H54 (cell line): ENCODE measurements around the gene HERPUD1.
"Not testable (repeated sequence)": the region's sequence is repeated elsewhere in the genome, so short reads cannot be mapped to it uniquely, and the experiment has no call there.

Source experiments
- DNase-seq: peaks from one replicate; pipeline ENCODE4 v3.0.0; 2011; ENCODE audit warnings: low spot score, mixed read lengths; ENCODE audit not compliant: insufficient read length
- FAIRE-seq: peaks from 3 replicates; lab custom pipeline; 2011; peaks lifted over from hg19 to GRCh38; lab: Jason Lieb, UNC
- POLR2A ChIP-seq: IDR thresholded peaks from 2 replicates; pipeline ENCODE4 v1.6.1; 2011; ENCODE audit warnings: low read depth, mild to moderate bottlenecking, low read length

HERPUD1 gene

DNA sequence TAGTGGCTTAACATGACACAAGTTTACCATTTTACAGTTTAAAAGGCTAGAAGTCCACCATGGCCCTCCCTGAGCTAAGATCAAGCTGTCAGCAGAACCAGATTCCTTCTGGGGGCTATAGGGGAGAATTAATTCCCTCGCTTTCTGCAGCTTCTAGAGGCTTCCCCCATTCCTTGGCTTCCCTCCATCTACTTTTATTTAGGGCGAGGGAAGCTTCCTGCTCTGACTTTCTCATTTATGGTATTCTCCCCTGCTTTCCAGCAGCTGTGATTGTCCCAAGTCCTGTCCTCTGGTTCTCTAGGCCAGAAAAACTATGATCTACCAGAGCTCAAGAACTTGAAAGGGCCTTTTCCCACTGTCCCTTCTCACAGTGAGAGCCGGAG is 34.1 kb downstream of the HERPUD1 start:
- no peak for DNase-seq
- no peak for FAIRE-seq
- TF ChIP-seq POLR2A = no peak

DNA sequence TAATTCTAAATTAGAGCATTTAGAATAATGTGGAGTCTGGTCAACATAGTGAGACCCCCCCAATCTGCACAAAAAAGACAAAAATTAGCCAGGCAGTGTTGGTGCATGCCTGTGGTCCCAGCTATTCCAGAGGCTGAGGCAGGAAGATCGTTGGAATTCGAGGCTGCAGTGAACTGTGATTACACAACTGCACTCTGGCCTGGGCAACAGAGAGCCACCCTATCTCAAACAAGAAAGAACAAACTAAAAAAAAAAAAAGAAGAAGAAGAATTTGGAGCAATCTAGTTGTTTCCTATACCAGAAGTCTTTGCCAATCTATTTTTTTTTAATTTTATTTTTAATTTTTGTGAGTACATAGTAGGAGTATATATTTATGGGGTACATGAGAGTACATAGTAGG is 35.8 kb downstream of the HERPUD1 start:
- no peak for DNase-seq
- no peak for TF ChIP-seq POLR2A
- FAIRE-seq = no peak

DNA sequence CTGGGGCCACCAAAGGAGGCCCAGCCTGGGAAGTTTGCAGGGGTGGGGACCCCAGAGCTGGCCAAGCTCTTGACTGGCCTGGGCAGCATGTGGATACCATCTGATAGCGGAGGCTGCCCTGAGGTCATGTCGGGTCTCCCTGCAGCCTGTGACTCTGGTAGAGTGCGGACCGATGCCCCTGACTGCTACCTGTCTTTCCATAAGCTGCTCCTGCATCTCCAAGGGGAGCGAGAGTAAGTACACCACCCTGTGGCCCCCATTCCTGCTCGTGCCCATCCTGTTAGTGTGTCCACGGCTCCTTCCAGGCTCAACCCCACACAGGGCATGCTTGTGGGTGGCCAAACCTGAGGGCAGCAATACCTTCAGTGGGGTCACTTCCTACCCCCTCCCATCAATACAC is 37.8 kb downstream of the HERPUD1 start:
- FAIRE-seq (no peak), DNase-seq (no peak)
- TF ChIP-seq POLR2A = no peak

DNA sequence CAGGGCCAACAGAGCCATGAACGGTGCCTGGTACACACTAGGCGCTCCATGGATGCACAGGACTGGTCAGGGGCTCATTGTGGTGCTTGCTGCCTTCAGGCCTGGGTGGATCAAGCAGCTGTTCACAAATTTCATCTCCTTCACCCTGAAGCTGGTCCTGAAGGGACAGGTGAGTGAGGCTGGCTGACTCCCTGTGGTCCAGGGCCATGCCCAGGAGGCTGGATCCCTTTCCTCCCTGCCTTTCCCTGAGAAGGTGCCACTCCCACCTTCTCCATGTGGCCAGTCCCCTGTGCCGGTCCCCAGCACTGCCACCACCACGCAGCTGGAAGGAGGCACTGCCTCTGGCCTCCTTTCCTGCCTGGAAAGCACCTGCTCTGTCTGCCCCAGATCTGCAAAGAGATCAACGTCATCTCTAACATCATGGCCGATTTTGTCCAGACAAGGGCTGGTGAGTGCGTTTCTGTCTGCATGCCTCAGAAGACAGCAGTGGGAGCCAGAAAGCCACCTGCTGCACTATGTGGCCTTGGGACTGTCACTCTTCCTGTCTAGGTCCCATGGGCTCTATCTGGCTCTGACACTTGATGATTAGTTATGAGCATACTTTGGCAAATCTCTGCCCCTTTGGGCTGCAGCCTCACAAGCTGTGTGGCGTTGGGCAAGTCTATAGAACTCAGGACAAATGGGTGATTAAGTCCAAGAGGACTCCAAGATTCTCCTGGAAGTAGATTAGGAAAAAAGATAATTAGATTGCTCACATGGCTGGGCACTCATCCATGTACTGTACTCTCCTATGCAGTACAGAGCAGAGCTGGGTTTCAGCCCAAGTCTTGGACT is 39.2 kb downstream of the HERPUD1 start:
- DNase-seq (no peak), FAIRE-seq (no peak)

DNA sequence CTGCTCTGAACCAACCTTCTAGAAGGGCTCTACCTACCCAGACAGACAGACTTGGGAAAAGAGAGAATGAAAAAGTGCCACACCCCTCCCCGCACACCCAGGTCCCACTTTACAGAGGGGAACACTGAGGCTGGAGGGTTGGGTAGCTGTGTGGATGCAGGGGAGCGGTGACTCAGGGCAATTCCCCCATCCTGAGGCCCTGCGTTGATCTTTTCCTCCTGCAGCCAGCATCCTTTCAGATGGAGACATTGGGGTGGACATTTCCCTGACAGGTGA is 39.8 kb downstream of the HERPUD1 start:
- TF ChIP-seq POLR2A = no peak
- DNase-seq (no peak), FAIRE-seq (no peak)

More for the DNA sequence above, 39.2 kb downstream of the HERPUD1 start:
- no peak for TF ChIP-seq POLR2A

DNA sequence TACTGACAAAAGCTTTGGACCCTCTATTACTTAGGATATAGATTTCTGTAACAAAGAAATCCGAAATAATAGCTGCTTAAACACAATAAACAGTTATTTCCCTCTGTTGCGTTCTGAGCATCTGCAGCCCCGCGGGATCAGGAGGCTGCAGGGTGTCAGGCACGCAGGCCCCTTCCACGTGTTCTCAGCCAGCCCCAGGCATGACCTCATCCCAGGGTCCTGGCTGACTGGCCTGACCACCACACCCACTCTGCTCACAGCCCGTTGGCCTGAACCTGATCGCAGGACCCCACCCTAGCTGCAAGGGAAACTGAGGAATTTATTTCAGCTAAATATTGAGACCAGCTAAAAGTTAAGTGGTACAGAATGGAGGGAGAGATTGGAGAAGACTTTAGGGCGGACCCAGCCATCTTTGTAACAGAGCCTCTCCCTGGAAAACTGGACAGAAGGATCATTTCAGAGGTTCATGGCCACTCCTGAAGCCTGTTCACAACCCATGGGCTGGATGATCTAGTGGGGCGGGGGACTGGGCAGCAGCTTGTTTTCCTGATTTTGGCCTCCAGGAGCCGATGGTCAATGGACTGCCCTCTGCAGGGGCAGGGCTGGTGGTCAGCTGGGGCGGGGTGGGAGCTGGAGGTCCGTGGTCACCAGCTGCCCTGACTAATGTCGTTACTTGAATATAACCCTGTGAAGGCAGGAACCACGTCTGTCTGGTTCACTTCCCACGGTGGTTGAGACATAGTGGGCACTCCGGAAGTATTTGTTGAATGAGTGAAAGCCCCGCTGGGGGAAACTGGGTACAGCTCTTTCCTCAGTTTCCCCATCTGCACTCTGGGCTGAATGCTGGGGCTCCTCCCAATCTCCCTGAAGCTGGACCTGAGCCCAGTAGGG is 40.7 kb downstream of the HERPUD1 start:
- FAIRE-seq (no peak), DNase-seq (no peak)
- TF ChIP-seq POLR2A = no peak

DNA sequence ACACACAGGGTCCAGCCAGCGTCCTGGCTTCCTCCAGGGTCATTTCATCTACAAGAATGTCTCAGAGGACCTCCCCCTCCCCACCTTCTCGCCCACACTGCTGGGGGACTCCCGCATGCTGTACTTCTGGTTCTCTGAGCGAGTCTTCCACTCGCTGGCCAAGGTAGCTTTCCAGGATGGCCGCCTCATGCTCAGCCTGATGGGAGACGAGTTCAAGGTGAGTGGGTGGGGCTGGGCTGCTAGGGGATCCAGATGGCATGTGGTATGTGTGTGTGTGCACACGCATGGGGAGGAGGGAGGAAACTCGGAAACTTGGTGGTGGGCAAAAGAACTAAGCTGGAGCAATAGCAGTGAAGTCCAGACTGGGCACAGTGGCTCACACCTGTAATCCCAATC is 41.4 kb downstream of the HERPUD1 start:
- no peak for DNase-seq
- no peak for FAIRE-seq
- no peak for TF ChIP-seq POLR2A

DNA sequence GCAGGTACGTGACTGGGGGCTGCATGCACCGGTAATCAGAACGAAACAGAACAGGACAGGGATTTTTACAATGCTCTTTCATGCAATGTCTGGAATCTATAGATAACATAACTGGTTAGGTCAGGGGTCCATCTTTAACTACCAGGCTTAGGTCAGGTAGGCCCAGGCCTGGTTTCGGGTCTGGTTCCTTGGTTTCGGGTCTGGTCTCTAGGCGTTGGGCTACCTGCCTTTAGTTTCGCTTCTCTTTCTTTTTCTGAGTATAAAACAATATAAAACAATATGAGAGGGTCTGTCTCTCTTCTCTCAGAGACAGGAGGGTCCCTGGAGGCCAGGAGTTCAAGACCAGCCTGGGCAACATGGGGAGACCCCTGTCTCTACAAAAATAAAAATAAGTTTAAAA is 42.0 kb downstream of the HERPUD1 start:
- FAIRE-seq = not testable (repeated sequence)

DNA sequence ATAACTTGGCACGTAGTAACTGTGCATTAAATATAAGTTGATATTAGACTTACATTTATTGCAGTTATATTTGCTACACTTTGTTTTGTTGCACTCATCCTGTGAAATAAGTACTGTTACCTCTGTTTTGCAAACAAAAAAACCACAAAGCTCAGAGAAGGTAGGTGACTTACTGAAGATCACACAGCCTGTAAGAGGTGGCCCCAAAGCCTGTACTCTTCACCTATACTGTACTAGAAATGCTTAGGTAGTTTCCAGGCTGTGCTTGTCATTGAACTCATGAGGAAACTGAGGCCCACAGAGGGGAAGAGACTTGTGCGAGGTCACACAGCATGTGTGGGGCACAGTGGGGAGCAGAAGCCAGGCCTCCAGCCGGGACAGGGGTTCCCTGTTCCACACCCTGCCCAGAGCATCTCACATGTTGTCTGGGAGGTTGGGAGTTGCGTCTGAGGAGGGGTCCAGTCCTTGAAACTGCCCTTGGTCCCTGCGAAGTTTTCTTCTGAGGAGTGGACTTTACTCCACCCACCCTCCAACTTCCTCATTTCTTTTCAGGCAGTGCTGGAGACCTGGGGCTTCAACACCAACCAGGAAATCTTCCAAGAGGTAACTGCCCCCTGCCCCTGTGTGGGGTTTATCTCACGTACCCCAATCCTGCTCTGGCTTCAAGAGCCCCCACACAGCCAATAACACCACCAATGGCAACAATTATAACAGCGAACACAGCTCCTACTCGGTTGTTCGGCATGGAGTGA is 42.8 kb downstream of the HERPUD1 start:
- DNase-seq (no peak), FAIRE-seq (no peak)
- no peak for TF ChIP-seq POLR2A

More for the DNA sequence above, 42.0 kb downstream of the HERPUD1 start:
- not testable (repeated sequence) for DNase-seq

DNA sequence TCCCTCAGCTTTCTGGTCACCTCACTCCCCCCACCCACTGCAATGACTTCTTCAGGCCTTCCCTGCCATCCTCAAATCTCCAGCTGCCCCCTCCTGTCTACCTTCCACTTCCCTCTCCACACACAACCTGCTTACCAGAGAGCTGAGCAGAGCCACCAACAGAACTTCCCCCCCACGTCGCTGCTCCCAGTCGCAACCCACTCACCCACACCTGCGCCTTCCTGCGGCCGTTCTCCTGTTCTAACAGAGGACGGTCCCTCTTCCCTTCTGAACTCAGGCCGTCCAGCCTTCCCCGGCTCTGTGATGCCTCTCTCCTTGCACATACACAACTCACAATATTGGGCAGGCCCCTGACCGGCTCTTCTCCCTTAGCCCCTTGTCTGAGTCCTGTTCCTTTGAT is 43.8 kb downstream of the HERPUD1 start:
- TF ChIP-seq POLR2A = no peak
- FAIRE-seq (no peak), DNase-seq (no peak)

DNA sequence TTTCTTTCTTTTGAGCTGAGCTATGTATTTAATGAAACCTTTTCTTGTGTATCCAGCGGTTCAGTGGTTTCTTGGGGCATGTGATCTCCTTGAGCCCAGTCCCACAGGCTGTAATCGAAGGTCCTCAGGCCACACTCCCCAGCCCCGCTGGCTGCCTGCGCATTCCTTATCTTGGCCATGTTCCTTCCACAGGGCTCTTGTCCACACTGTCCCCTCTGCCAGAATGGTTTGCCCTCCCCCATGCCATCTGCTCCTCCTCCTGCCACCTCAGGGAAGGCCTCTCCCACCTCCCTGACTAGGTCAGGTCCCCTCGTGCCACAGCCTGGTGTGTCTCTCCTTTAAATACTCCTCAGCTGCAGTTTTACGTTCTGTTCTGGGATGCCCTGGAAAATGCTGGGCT is 45.3 kb downstream of the HERPUD1 start:
- DNase-seq (no peak), FAIRE-seq (no peak)
- no peak for TF ChIP-seq POLR2A

DNA sequence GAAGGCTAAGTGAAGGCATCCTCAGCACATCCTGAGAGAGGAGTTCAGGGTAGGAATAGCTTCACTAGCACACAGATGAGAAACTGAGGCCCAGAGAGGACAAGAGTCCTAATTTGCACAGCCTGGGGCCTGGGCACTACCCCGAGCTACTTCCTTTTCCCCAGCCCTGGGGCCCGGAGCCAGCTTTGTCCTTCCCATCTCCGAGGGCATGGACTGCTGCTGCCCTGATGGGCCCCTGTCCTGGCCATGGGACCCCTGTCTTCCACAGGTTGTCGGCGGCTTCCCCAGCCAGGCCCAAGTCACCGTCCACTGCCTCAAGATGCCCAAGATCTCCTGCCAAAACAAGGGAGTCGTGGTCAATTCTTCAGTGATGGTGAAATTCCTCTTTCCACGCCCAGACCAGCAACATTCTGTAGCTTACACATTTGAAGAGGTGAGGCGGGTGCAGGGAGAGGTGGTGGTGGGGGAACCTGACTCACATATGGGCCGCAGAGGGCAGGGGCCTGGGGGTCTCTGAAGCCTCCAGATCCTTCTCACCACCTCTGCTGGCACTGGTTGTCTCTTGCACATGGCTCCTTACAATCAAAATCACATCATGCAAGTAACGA is 46.0 kb downstream of the HERPUD1 start:
- no peak for DNase-seq

DNA sequence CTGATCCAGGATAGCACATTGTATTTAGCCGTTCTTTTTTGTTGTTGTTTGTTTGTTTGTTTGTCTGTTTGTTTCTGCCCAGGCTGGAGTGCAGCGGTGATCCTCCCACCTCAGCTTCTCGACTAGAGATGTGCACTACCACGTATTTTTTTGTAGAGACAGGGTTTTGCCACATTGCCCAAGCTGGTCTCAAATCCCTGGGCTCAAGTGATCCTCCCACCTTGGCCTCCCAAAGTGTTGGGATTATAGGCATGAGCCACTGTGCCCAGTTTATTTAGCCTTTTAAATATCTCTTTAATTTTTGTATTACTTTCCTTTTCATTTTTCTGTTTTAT is 48.2 kb downstream of the HERPUD1 start:
- FAIRE-seq (no peak), DNase-seq (no peak)
- TF ChIP-seq POLR2A = no peak

More for the DNA sequence above, 46.0 kb downstream of the HERPUD1 start:
- no peak for TF ChIP-seq POLR2A
- FAIRE-seq = no peak
